NCI-H128 (cell line): Measurements from ENCODE around the gene RFK.
"Not testable (repeated sequence)": the region's sequence is repeated elsewhere in the genome, so short reads cannot be mapped to it uniquely, and the experiment has no call there.

Experiments
- DNase-seq: peaks from one replicate; lab custom pipeline; 2025; ENCODE audit not compliant: unreplicated experiment; lab: John Stamatoyannopoulos, UW

Gene RFK

DNA sequence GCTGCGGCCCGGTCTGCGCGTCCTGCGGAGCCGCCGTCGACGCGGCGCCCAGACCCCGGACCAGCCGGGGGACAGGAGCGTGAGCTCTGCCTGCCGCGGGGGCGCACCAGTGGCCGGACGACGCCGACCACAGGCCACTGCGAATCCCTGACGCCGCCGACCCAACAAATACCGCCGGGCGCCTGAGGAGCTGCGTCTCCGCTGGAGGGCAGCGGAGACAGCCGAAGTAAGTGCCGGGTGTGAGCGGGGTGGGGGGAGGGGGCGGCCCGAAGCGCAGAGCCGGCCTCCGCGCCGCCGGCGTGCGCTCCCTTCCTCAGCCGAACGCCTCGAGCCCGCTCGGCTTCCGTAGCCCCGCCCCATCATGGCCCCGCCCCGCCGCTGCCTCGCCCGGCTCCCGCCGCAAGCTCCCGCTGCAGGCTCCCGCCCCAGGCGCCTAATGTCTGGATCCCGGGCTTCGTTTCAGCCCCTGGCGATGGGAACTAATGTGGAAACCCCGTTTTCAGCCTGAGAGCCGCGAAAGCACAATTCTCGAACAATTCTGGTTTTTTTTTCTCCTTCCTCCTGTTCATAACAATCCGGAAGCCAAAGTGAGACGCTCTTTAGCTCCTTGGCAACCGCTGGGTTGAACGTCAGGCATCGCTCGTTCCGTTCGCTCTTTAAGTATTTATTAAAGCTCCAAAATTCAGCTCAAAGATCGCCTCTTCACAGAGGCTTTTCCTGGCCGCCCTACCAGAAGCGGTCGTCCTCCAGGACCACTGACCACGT lies at the start of gene RFK:
Gene RFK (minus strand): TSS at position 232 of the 765 bp plus-strand sequence. CDS start 255 bp downstream, outside the sequence.
- peak; percentile 78 for DNase-seq

GRCh38 chr9:76443887-76444286 lies 49.7 kb upstream of the RFK start:
- no peak for DNase-seq

- DNase-seq, result no peak
These were observed 47.5 kb upstream of the RFK start for GRCh38 chr9:76441551-76442322.

DNA sequence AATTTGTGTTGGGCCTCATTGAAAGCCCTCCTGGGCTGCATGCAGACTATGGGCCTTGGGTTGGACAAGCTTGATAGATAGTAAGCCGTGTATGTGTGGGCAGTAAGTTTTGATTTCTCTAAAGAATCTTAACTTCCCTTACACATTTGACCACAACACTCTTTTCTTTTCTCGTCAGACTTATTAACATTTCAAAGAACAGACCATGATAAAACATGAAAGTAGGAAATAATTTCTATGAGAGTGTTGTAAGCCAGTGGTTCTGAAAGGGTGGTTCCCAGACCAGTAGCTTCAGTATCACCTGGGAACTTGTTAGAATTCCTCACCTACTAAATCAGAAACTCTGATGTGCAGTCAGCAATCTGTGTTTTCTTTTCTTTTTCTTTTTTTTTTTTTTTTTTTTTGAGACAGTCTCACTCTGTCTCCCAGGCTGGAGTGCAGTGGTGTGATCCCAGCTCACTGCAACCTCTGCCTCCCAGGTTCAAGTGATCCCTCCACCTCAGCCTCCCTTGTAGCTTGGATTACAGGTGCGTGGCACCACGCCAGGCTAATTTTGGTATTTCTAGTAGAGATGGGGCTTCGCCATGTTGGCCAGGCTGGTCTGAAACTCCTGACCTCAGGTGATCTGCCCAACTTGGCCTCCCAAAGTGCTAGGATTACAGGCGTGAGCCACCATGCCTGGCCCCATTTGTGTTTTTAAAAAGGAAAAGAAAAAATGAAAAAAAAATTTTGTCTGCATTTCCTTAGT lies 44.8 kb upstream of the RFK start:
- DNase-seq, result no peak

DNA sequence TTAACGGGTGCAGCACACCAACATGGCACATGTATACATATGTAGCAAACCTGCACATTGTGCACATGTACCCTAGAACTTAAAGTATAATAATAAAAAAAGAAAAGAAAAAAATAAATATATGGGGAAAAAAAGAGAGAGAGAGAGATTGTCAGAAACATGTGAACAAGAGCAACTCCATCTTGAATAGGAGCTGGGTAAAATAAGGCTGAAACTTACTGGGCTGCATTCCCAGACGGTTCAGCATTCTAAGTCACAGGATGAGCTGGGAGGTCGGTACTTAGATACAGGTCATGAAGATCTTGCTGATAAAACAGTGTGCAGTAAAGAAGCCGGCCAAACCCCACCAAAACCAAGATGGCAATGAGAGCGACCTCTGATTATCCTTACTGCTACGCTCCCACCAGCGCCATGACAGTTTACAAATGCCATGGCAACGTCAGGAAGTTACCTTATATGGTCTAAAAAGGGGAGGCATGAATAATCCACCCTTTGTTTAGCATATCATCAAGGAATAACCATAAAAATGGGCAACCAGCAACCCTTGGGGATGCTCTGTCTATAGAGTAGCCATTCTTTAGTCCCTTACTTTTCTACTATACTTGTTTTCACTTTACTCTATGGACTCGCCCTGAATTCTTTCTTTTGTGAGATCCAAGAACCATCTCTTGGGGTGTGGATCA lies 42.9 kb upstream of the RFK start:
- not testable (repeated sequence) for DNase-seq

DNA sequence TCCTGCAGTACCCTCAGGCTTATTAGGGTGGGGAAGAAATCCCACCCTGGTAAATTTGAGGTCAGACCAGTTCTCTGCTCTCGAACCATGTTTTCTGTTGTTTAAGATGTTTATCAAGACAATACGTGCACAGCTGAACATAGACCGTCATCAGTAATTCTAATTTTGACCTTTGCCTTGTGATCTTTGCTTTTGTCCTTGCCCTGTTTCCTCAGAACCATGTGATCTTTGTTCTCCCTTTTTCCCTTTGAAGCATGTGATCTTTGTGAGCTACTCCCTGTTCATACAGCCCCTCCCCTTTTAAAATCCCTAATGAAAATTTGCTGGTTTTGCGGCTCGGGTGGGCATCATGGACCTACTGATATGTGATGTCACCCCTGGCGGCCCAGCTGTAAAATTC lies 40.7 kb upstream of the RFK start:
- DNase-seq, result not testable (repeated sequence)

DNA sequence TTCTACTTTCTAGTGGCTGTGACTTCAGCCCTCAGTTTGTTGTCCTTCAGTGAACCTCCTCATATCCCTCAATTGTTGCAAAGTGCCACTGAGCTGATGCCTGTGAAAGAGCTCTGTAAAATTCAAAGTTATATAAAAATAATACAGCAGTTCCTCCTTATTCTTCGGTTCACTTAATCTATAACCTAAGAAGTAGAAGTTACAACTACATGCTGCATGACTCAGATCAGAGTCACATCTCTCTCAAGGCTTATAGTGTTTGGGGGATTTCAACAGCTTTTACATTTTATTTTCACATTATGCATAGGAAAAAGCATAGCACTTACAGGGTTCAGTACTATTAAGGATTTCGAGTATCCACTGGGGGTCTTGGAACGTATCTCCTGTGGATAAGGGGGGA lies 39.6 kb upstream of the RFK start:
- no peak for DNase-seq

DNA sequence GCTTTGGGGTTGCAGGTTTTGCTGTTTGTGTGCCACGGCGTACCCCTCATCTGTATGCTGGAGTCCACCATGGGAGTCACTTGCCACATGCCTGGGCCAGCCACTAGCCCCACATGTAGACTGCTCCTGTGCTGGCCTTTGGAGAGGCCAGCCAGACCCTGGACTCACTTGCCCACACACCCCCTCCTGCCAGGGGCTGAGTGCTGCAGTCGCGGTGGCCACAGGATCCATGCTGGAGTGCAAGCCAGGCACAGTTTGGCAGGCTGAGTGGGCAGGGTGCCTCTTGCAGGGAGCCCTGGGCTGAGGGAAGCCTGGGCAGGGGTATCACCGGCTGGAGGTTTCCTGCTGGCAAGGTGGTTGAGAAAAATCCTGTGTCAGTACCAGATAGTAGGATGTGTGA lies 39.2 kb upstream of the RFK start:
- DNase-seq, result no peak

DNA sequence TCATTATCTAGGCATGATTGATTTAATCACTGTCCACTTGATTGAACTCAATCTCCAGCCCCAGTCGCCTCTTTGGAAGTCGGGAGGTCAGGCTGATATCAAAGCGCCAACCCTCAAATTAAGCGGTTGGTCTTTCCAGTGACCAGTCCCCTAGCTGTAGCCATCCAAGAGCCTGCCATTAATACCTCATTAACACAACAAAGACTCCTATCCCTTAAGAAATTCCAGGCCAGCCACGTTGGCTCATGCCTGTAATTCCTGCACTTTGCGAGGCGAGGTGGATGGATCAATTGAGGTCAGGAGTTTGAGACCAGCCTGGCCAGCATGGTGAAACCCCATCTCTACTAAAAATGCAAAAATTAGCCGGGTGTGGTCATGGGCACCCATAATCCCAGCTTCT lies 37.4 kb upstream of the RFK start:
- no peak for DNase-seq

DNA sequence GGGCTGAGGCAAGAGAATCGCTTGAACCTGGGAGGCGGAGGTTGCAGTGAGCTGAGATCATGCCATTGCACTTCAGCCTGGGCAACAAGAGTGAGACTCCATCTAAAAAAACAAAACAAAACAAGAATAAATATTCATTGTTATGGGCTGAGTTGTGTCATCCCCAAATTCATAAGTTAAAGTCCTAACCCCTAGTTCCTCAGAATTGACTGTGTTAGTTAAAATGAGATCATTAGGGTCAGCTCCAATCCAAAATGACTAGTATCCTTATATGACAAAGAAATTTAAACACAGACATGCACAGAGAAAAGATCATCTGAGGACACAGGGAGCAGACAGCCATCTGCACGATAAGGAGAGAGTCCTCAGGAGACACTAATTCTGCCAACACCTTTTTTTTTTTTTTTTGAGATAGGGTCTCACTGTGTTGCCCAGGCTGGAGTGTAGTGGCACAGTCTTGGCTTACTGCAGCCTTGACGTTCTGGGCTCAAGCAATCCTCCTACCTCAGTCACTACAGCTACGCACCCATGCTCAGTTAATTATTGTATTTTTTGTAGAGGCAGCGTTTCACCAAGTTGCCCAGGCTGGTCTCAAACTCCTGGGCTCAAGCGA lies 32.7 kb upstream of the RFK start:
- no peak for DNase-seq

DNA sequence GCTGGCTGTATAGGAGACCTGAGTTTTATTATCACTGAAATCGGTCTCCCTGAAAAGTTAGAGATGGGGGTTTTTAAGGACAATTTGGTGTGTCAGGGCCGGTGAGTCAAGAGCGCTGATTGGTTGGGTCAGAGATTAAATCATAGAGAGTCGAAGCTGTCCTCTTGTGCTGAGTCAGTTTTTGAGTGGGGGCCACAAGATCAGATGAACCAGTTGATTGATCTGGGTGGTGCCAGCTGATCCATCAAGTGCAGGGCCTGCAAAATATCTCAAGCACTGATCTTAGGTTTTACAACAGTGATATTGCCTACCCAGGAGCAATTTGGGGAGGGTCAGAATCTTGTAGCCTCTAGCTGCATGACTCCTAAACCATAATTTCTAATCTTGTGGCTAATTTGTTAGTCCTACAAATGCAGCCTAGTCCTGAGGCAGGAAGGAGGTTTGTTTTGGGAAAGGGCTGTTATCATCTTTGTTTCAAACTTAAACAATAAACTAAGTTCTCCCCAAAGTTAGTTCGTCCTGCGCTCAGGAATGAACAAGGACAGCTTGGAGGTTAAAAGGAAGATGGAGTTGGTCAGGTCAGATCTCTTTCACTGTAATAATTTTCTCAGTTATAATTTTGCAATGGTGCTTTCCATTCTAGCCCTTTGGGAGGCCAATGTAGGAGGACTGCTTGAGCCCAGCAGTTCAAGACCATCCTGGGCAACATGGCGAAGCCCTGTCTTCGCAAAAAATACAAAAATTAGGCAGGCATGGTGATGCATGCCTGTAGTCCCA lies 31.6 kb upstream of the RFK start:
- DNase-seq, result no peak

GRCh38 chr9:76424491-76424890 lies 30.3 kb upstream of the RFK start:
- no peak for DNase-seq

GRCh38 chr9:76423216-76424177 lies 29.3 kb upstream of the RFK start:
- no peak for DNase-seq

GRCh38 chr9:76419782-76420380 lies 25.7 kb upstream of the RFK start:
- DNase-seq, result no peak

GRCh38 chr9:76417394-76417793 lies 23.2 kb upstream of the RFK start:
- no peak for DNase-seq

GRCh38 chr9:76415731-76416130 lies 21.5 kb upstream of the RFK start:
- no peak for DNase-seq

DNA sequence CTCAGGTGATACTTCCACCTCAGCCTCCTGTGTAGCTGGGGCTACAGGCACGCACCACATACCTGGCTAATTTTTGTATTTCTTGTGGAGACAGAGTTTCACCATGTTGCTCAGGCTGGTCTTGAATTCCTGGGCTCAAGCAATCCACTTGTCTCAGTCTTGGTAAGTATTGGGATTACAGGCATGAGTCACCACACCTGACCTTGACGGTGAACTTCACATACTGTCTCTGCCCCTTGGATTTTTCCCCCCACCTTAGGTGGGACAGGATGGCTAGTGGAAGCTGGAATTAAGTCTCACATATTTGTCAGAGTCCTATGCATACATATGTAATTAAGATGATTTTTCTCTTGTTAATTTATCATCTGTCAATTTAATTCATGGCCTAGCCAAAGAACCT lies 20.9 kb upstream of the RFK start:
- DNase-seq, result no peak

DNA sequence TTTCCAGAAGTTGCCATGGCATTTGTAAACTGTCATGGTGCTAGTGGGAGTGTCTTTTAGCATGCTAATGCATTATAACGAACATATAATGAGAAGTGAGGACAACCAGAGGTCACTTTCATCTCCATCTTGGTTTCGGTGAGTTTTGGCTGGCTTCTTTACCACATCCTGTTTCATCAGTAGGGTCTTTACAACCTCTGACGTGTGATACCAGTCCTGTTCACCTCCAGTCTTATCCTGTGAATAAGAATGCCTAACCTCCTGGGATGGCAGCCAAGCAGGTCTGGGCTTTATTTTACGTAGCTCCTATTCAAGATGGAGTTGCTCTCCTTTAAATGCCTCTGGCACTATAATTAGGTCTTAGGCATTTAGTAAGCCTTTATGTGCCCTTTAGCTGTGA lies 20.4 kb upstream of the RFK start:
- DNase-seq, result no peak
